GM12873 (cell line): ENCODE data around the gene ZSCAN5C.
A peak's percentile ranks its signal among the peaks of the same experiment; 100 is the strongest.
"Not testable (repeated sequence)": the region's sequence is repeated elsewhere in the genome, so short reads cannot be mapped to it uniquely, and the experiment has no call there.

Experiments
- TF ChIP-seq, protein P1 (sequence below): IDR thresholded peaks from 2 replicates; pipeline ENCODE4 v1.5.1; 2012; ENCODE audit warnings: low read depth, mild to moderate bottlenecking, moderate library complexity, low read length, control low read depth; ENCODE audit not compliant: insufficient read depth; ENCODE audit errors: missing control alignments

ZSCAN5C gene

GRCh38 chr19:56174550-56174949, 27.5 kb upstream of the ZSCAN5C start:
- TF ChIP-seq, protein P1, sequence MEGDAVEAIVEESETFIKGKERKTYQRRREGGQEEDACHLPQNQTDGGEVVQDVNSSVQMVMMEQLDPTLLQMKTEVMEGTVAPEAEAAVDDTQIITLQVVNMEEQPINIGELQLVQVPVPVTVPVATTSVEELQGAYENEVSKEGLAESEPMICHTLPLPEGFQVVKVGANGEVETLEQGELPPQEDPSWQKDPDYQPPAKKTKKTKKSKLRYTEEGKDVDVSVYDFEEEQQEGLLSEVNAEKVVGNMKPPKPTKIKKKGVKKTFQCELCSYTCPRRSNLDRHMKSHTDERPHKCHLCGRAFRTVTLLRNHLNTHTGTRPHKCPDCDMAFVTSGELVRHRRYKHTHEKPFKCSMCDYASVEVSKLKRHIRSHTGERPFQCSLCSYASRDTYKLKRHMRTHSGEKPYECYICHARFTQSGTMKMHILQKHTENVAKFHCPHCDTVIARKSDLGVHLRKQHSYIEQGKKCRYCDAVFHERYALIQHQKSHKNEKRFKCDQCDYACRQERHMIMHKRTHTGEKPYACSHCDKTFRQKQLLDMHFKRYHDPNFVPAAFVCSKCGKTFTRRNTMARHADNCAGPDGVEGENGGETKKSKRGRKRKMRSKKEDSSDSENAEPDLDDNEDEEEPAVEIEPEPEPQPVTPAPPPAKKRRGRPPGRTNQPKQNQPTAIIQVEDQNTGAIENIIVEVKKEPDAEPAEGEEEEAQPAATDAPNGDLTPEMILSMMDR: no peak

DNA sequence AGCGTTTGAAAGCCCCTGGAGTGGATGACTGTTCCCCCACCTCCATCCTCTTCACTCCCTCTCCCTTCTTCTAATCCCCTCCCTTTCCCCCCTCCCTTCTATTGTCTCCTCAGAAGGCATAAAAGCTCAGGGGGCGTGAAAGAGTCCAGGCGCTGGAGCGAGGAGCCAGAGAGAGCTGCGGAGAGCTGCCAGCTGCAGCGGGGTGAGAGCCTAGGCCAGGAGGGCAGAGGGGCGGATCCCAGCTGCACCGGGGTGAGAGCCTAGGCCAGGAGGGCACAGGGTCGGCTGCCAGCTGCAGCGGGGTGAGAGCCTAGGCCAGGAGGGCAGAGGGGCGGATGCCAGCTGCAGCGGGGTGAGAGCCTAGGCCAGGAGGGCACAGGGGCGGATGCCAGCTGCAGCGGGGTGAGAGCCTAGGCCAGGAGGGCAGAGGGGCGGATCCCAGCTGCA, 26.2 kb upstream of the ZSCAN5C start, which contains the start of gene GALP:
GALP (plus strand) TSS at position 148 of the 447 bp plus-strand sequence. CDS start 1,101 bp downstream, outside the sequence.
- TF ChIP-seq, protein P1: not testable (repeated sequence)

GRCh38 chr19:56176881-56177280, 25.2 kb upstream of the ZSCAN5C start:
- TF ChIP-seq, protein P1: no peak

DNA sequence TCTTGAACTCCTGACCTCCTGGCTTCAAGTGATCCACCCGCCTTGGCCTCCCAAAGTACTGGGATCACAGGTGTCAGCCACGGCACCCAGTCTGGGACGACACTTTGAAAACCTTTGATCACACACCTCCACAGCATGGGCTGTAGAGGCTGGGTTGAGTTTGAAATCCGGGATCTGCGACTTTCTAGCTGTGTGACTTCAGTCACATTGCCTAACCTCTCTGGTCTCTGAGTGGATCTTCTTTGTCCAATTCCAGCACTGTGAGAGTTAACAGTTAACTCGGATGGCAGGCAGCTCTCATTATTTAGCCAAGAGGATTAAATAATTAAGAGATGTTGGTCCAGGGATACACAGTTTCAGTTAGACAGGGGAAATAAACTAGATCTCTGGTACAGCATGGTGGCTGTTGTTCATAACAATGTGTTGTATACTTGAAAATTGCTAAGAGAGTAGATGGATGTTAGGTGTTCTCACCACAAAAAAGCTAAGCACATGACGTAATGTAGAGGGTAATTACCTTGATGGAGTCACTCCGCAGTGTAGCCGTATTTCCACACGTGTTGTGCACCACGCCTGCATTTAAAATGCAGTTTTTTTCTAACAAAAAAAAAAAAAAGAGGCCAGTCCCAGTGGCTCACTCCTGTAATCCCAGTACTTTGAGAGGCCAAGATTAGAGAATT, 24.4 kb upstream of the ZSCAN5C start:
- TF ChIP-seq, protein P1: no peak

DNA sequence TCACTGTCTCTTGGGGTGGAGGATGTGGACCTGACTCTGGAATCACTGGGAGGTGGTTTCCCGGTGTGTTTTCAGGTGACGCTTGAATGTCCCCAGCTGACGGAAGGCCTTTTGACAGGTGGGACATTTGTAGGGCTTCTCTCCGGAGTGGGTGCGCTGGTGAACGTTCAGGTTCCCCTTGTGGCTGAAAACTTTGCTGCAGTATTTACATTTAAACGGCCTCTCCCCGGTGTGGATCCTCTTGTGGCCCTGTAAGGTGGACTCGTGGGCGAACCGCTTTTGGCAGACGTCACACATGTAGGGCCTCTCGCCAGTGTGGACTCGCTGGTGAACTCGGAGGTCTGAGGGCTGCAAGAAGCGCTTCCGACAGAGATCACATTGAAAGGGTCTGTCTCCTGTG, 12.3 kb upstream of the ZSCAN5C start:
- TF ChIP-seq, protein P1: peak; percentile 20

GRCh38 chr19:56191115-56191514, 11.0 kb upstream of the ZSCAN5C start:
- TF ChIP-seq, protein P1: no peak

GRCh38 chr19:56191711-56192110, 10.4 kb upstream of the ZSCAN5C start:
- TF ChIP-seq, protein P1: no peak
